Hepatocyte (in vitro differentiated cells): Measurements from ENCODE around the gene LYRM4. TPM values are rescaled to one million over a fixed set of nuclear protein-coding genes. Genes with fewer than 3 reads are reported as not detected.

ENCODE experiments used
- DNase-seq: peaks from one replicate; pipeline ENCODE4 v3.0.0-alpha.2; 2016; ENCODE audit warnings: low spot score
- H2AFZ ChIP-seq: fragments of 200-600 bp; sonication (generic); 2 replicates; pipeline ENCODE4 v1.6.0; 2016; ENCODE audit warnings: antibody characterized with exemption, mild to moderate bottlenecking
- H3K27ac ChIP-seq: fragments of 200-600 bp; sonication (generic); 2 replicates; pipeline ENCODE4 v1.5.1; 2016; ENCODE audit warnings: mild to moderate bottlenecking
- H3K27me3 ChIP-seq: fragments of 200-600 bp; sonication (generic); 2 replicates; pipeline ENCODE4 v1.6.1; 2016
- H3K36me3 ChIP-seq: fragments of 200-600 bp; sonication (generic); replicated peaks from 2 replicates; pipeline ENCODE4 v1.5.1; 2016; ENCODE audit warnings: low read depth; ENCODE audit not compliant: insufficient read depth
- H3K4me1 ChIP-seq: fragments of 200-600 bp; sonication (generic); 2 replicates; pipeline ENCODE4 v1.5.1; 2016; ENCODE audit warnings: mild to moderate bottlenecking, moderate library complexity; ENCODE audit not compliant: insufficient read depth
- H3K4me2 ChIP-seq: fragments of 200-600 bp; sonication (generic); 2 replicates; pipeline ENCODE4 v1.6.0; 2016
- H3K4me3 ChIP-seq: fragments of 200-600 bp; sonication (generic); 2 replicates; pipeline ENCODE4 v1.5.1; 2016; ENCODE audit warnings: mild to moderate bottlenecking
- H3K79me2 ChIP-seq: fragments of 200-600 bp; sonication (generic); 2 replicates; pipeline ENCODE4 v1.6.0; 2017; ENCODE audit warnings: mild to moderate bottlenecking
- H3K9me2 ChIP-seq: fragments of 200-600 bp; sonication (generic); replicated peaks from 2 replicates; pipeline ENCODE4 v1.6.0; 2017; ENCODE audit warnings: mild to moderate bottlenecking; ENCODE audit not compliant: insufficient read depth
- H3K9me3 ChIP-seq: fragments of 200-600 bp; sonication (generic); 2 replicates; pipeline ENCODE4 v1.5.1; 2016; ENCODE audit warnings: low read depth, mild to moderate bottlenecking
- H4K20me1 ChIP-seq: fragments of 200-600 bp; sonication (generic); 2 replicates; pipeline ENCODE4 v1.6.0; 2016; ENCODE audit warnings: mild to moderate bottlenecking; ENCODE audit not compliant: insufficient read depth, poor library complexity, severe bottlenecking
- CTCF ChIP-seq: fragments of 200-600 bp; sonication (generic); IDR thresholded peaks from 2 replicates; pipeline ENCODE4 v1.5.1; 2016; ENCODE audit warnings: antibody characterized with exemption, mild to moderate bottlenecking; ENCODE audit not compliant: poor library complexity
- EZH2 ChIP-seq: fragments of 200-600 bp; sonication (generic); IDR thresholded peaks from 2 replicates; pipeline ENCODE4 v1.6.1; 2016; ENCODE audit warnings: antibody characterized with exemption, mild to moderate bottlenecking, borderline replicate concordance
- EZH2phosphoT487 ChIP-seq: fragments of 200-600 bp; sonication (generic); IDR thresholded peaks from one replicate; pipeline ENCODE4 v1.6.1; 2018; ENCODE audit warnings: antibody characterized with exemption, mild to moderate bottlenecking, low read depth, moderate library complexity; ENCODE audit not compliant: unreplicated experiment, severe bottlenecking
- WGBS: methylation state at CpG from one replicate; pipeline ENCODE4 v1.1.6; 2016; ENCODE audit warnings: low lambda C conversion rate; ENCODE audit errors: missing lambda C conversion rate; 5-methylcytosine and 5-hydroxymethylcytosine counted together
- polyA plus RNA-seq: library from polyadenylated mRNA; unstranded; fragments of >200 nt; fragmentation: Nextera tagmentation; extraction: Ambion mirVana; gene quantifications from 2 replicates; pipeline ENCODE4 v1.2.1, GENCODE V29; 2016
- total RNA-seq: library from RNA; depleted of rRNA; stranded (reverse); fragments of >200 nt; gene quantifications from 2 replicates; pipeline ENCODE4 v1.2.3, GENCODE V29; 2014

The LYRM4 gene
- total and polyA plus RNA-seq, 2 experiments from 2014 or later = 20.5 to 22.9 TPM

DNA sequence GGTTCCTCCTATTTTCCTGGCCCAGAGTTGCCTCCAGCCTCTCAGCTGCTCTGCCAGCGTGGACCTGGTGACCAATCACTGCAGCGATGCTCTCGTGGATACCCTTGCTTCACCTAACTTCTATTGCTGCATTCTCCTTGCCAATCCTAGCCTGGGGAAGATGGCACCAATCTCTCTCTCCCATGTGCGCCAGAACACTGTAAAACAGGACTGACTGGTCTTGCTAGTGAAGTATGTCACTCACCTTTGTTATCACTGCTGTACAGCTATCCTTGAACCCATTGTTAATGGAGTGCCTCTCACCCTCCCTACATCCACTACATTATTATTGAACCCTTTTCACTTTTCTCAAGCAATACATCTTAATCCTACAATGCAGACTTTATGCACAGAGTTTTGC lies 80.1 kb downstream of the LYRM4 start:
- H3K9me2 ChIP-seq = no peaks in the 10 kb centered on the region
- TF ChIP-seq EZH2phosphoT487 (no peak), EZH2 (no peak), CTCF (no peak)
- WGBS = 100% methylated on average over 4 of the region's 4 CpGs

DNA sequence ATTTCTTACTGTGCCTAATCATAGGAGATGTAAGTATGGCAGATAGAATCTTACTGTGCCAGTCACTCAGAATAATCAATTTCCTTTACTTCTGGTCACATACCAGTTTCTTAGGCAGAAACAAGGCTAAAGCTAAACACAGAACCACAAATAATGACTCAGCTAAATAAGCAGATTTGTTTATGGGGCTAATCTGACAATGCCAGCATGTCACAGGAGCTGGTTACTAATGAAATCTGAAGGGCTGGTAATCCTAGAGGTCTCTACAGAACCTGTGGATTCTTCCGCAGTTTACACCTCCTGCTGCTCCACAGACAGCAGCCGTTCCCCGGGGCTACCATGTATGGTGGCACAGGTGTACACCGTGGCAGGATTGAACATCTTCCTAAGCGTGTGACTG lies 80.8 kb downstream of the LYRM4 start:
- Histone ChIP-seq H2AFZ (no peak overlapping the region), H3K4me2 (no peak overlapping the region), H3K27ac (no peak overlapping the region), H3K79me2 (no peaks in the 10 kb centered on the region), H3K4me3 (no peak overlapping the region), H4K20me1 (no peaks in the 10 kb centered on the region), H3K36me3 (no peaks in the 10 kb centered on the region), H3K9me2 (no peaks in the 10 kb centered on the region), H3K4me1 (no peaks in the 10 kb centered on the region), H3K9me3 (no peaks in the 10 kb centered on the region), H3K27me3 (no peaks in the 10 kb centered on the region)
- DNase-seq = no peak
- TF ChIP-seq EZH2 (no peak), CTCF (no peak), EZH2phosphoT487 (no peak)
- 97% methylated on average over 5 of the region's 5 CpGs for WGBS

More for the DNA sequence above, 80.1 kb downstream of the LYRM4 start:
- Histone ChIP-seq H2AFZ (no peak overlapping the region), H3K79me2 (no peaks in the 10 kb centered on the region), H4K20me1 (no peaks in the 10 kb centered on the region), H3K4me2 (no peak overlapping the region), H3K4me1 (no peaks in the 10 kb centered on the region), H3K27me3 (no peaks in the 10 kb centered on the region), H3K36me3 (no peaks in the 10 kb centered on the region), H3K27ac (no peak overlapping the region), H3K4me3 (no peak overlapping the region), H3K9me3 (no peaks in the 10 kb centered on the region)
- DNase-seq = no peak

GRCh38 chr6:5178806-5179205 lies 81.9 kb downstream of the LYRM4 start:
- no peaks in the 10 kb centered on the region for H3K27me3 ChIP-seq
- no peak overlapping the region for H2AFZ ChIP-seq
- DNase-seq = no peak
- H3K4me2 ChIP-seq = no peak overlapping the region
- H3K79me2 ChIP-seq = no peaks in the 10 kb centered on the region
- no peaks in the 10 kb centered on the region for H4K20me1 ChIP-seq
- no peak overlapping the region for H3K27ac ChIP-seq
- H3K9me3 ChIP-seq = no peaks in the 10 kb centered on the region
- 91% methylated on average over 2 of the region's 2 CpGs for WGBS
- no peaks in the 10 kb centered on the region for H3K4me1 ChIP-seq
- no peaks in the 10 kb centered on the region for H3K9me2 ChIP-seq
- no peak overlapping the region for H3K4me3 ChIP-seq
- TF ChIP-seq EZH2 (no peak), EZH2phosphoT487 (no peak), CTCF (no peak)
- no peaks in the 10 kb centered on the region for H3K36me3 ChIP-seq

GRCh38 chr6:5175635-5176034 lies 85.1 kb downstream of the LYRM4 start:
- no peak overlapping the region for H3K4me2 ChIP-seq
- WGBS = 92% methylated on average over 6 of the region's 6 CpGs
- H3K9me2 ChIP-seq = no peaks in the 10 kb centered on the region
- H2AFZ ChIP-seq = no peak overlapping the region
- no peaks in the 10 kb centered on the region for H4K20me1 ChIP-seq
- no peaks in the 10 kb centered on the region for H3K79me2 ChIP-seq
- no peaks in the 10 kb centered on the region for H3K9me3 ChIP-seq
- no peaks in the 10 kb centered on the region for H3K27me3 ChIP-seq
- H3K4me1 ChIP-seq = no peaks in the 10 kb centered on the region
- TF ChIP-seq CTCF (no peak), EZH2 (no peak)
- no peak for DNase-seq
- no peaks in the 10 kb centered on the region for H3K36me3 ChIP-seq
- H3K4me3 ChIP-seq = no peak overlapping the region
- no peak overlapping the region for H3K27ac ChIP-seq
